TTC549 (cell line): ENCODE results near the gene IGF2BP2.
"Not testable (repeated sequence)": the region's sequence is repeated elsewhere in the genome, so short reads cannot be mapped to it uniquely, and the experiment has no call there.

Source experiments
- FAIRE-seq: peaks from 2 replicates; lab custom pipeline; 2012; peaks lifted over from hg19 to GRCh38; lab: Jason Lieb, UNC

Gene IGF2BP2

DNA sequence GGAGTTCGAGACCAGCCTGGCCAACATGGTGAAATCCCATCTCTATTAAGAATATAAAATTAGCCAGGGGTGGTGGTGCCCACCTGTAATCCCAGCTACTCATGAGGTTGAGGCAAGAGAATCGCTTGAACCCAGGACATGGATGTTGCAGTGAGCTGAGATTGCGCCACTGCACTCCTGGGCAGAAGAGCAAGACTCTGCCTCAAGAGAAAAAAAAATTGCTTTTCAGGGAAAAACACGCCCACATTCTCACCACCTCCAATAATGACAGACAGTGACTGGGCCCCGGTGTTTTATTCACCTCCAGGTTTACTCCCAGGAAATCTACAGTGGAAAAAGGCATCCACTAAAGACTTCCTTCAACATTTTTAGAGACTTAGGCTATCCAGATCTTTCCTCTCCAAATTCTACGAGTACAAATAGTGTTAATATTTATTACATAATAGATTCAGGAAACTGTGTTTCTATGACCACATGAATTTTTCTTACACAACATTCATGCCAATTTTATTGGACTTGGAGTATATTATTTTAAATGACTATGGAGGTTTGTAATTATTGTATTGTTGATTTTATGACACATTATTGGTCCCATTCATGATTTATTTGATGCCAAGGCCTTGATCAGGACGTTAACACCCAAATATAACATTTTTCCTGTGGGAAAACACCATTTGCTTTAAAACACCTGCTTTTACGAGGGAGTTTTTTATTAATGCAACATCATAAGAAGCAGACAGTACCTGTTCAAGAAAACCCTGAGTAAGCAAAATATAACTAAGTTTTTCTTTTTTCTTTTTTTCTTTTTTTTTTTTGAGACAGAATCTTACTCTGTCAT lies 26.6 kb downstream of the IGF2BP2 start:
- no peak for FAIRE-seq

DNA sequence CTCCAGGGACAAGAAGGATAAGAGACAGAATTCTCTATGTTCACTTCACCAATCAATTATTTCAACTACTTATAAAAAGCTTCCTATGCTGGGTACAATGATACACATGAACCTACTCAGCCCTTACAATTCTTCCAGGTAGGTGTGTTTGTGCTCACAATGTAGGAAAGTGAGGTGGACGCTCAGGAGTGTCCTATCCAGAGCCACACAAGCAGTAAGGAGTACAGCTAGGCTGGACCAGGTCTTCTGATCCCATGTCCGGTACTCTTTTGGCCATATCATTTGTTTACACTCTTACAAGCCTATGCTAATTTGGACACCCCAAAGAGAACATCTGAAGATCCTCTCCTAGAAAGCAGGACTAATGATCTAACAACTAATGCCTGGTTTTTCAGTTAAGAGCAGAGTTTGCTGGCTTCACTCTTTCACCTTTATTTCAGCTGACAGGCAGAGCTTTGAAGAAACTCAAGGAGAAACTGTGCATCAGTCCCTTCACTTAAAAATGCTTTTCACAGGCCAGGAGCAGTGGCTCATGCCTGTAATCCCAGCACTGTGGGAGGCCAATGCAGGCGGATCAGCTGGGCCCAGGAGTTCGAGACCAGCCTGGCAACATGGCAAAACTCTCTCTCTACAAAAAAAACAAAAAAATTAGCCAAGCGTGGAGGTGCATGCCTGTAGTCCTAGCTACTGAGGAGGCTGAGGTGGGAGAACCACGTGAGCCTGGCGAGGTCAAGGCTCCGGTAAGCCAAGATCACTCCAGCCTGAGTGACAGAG lies 27.5 kb downstream of the IGF2BP2 start:
- no peak for FAIRE-seq

DNA sequence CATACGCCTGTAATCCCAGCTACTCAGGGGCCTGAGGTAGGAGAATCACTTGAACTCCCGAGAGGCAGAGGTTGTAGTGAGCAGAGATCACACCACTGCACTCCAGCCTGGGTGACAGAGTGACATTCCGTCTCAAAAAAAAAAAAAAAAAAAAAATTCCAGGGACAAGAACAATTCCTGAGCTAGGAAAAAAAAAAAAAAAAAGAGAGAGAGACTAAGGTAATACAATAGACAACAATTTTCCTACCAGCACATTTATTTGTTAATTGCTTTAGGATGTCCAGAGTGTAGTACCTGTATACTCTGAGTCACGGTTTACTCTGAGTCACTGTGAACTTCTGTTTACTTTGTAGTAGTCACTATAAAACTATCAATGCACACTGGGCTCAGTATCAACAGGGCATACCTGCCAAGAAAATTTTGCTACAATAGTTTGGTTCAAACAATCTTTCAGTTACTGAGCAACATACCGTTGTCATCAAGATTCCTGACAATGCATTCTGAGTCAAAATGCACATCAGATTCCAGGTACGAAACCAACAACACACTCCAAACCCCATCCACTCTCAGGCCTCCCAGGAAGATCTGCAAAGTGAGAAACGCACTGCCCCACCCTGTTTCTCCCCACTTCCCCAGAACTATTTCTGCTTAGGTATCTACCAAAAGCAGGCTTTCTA lies 28.3 kb downstream of the IGF2BP2 start:
- FAIRE-seq = no peak

DNA sequence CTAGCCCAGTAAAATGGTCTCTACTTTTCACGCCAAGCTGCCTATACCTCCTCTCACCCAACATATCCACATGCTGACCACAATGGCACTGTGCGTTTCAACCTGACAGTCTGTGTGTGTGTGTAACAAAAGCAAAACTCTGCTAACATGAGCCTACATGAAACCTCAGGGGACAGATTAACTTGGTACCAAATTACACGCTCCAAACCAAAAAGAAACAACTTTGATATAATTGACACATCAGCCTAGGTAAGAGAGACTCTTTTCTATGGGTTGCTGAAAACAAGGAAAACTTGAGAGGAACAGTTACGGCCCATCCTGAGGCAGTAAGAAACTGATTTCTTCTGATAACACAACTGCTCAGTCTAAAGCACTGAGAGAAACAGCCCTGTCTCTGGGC lies 31.5 kb downstream of the IGF2BP2 start:
- no peak for FAIRE-seq

DNA sequence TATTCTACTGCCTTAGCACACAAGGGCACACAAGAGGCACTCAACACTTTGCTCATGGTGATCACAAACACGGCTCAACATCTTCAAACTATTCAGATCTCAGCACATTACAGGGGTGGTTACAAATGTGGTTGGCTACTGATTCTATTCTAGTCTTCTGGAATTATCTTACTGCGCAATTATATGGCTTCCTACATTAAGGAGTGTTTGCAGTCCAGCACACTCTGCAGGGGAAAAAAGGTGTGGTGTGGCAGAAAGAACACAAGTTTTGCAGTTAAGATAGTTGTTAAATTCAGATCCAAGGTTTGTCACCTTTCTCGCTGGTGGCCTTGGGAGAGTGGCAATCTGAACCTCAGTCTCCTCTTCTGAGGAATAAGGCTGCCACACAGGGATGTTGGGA lies 31.9 kb downstream of the IGF2BP2 start:
- no peak for FAIRE-seq

DNA sequence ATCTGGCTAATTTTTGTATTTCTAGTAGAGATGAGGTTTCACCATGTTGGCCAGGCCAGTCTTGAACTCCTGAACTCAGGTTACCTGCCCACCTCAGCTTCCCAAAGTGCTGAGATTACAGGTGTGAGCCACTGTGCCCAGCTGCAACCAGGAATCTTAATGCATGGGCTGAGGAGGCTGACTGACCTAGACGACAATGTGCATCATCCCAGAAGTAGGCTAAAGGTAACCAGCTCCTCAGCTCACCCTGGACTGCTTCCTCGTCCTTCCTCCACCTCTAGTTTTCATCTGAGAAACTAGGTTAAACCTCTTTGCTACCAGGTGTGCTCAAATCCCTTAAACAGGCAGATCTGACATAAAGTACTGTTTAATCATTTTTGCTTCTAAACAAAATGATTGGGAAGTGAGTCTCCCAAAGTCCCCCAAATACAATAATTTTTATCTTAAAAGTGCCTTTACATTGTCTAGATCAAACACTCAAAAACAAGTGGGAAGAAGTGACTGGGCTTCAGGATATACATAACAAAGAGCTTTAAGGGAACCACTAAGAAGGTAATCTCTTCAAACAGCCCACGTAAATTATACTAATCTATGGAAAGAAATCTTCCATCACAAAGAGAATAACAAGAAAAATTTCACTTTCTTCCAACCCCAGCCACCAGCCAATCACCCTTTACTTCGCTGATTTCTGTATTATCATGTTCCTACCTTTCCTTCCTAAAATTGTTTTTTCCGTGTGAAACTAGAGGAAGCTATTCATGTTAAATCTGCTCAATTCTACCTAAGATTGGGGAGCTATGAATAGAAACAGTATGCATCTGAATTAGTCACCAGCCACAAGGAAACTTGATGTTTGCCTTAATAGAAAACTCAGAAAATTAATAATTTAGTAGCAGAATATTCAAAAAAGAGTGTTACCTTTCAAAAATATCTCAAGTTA lies 34.7 kb downstream of the IGF2BP2 start:
- no peak for FAIRE-seq

DNA sequence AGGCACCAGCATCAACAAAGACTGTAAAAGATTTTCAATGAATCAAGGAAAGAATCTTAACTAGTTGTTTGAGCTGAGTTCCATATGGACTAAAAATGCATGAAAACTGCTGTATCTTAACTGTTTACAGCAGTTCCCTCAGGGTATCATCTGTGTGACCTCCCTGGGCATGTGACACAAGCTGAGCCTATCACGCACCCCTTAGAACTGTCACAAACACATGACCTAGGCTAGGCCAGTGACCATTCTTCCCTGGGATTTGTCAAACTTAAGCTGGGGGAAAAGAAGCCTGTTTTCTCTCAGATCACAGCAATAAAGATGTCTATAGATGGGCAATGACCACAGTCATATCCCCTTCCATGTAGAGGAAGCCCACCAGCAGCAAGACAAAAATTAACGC lies 35.7 kb downstream of the IGF2BP2 start:
- FAIRE-seq = no peak

DNA sequence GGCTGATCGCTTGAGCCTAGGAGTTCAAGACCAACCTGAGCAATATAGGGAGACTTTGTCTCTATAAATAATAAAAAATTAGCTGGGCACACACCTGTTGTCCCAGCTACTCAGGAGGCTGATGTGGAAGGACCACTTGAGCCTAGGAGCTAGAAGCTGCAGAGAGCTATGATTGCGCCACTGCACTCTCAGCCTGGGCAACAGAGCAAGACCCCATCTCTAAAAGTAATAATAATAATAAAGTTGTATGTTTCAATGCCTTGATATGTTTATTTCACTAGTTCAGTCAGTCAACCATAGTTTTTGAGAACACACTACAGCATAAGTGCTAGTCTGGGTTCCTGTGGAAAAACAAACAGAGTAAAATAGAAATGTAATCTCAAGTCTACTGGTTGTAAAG lies 36.5 kb downstream of the IGF2BP2 start:
- no peak for FAIRE-seq

DNA sequence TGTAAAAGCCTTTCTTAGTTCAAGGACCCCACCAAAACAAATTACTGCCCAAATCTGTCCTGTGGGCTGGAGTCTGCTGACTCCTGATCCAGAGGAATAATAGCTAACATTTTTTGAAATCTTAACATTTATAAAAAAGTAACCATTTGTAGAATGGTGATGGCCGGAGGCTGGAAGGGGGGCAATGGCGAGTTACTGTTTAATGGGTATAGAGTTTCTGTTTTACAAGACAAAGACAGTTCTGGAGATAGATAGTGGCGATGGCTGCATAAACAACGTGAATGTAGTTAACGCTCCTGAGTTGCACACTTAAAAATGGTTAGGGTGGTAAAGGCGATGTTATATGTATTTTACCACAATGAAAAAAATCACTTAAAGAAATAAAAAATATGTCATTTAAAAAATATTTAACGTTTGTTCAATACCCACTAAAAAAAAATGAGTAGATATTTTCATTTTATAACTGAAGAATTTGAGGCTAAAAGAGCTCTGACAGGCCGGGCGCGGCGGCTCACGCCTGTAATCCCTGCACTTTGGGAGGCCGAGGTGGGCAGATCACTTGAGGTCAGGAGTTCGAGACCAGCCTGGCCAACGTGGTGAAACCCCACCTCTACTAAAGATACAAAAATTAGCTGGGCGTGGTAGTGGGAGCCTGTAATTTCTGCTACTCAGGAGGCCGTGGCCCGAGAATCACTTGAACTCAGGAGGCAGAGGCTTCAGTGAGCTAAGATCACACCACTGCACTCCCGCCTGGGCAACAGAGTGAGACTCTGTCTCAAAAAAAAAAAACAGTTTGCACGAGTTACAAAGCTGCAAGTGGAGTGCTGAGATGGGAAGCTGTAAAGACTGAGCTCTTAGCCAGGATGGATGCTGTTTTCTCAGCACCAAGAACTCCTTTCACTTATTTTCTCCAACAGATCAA lies 37.6 kb downstream of the IGF2BP2 start:
- FAIRE-seq = no peak

DNA sequence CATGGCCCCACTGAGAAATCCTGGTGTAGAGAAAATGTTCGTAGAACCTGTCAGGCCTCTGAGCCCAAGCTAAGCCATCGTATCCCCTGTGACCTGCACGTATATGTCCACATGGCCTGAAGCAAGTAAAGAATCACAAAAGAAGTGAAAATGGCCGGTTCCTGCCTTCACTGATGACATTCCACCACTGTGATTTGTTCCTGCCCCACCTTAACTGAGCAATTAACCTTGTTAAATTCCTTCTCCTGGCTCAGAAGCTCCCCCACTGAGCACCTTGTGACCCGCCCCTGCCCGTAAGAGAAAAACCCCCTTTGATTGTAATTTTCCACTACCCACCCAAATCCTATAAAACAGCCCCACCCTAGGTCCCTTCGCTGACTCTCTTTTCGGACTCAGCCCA lies 38.6 kb downstream of the IGF2BP2 start:
- not testable (repeated sequence) for FAIRE-seq

DNA sequence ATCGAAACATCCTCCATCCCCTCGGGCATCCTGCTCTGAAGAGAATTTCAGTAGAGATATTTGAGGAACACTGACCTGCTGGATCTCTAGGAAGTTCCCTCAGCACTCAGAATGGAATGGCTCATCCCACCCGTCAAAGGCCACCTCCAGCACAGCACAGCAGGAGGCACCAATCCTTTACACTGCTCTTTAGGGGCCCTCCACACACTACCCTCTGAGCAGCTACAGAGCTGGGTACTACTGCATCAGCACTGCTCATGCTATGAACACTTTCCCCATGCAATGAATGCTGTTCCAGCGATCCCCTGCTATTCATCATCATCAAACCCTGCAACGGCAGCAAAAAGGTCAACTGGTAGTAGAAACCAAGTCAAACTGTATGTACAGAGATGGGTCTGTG lies 40.5 kb downstream of the IGF2BP2 start:
- no peak for FAIRE-seq

DNA sequence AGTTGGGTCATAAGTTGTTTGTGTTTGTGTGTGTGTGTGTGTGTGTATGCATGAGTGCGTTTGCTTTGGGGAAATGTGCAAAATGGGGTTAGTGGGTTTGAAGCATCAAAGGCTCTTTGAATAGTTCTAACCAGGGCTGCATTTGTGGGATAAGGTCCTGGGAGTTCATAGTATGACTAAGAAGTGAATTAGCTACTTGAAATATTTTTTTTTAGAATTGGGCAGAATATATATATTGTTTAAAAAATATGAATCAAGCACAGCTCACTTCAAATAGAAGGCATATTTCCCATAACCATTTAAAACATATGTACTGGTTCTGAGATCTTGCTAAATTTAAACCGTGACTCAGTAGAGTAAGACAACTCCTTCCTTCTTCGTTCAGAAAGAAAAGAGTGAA lies 43.1 kb downstream of the IGF2BP2 start:
- FAIRE-seq = no peak

DNA sequence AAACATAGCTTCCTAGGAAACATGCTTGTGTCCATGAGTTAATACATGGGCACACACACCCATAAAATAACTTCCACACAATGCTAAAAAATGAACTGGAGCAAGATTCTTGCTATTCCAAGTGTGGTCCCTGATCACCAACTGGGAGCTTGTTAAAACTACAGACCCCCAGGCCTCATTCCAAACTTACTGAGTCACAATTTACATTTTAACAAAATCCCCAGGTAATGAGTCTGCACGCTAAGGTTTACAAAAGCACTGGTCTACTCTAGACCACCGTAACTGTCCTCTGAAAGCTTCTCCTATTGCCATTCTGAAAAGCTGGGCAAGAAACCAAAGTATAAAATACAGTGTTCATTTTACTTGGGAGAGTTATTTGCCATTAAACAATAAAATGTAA lies 45.4 kb downstream of the IGF2BP2 start:
- no peak for FAIRE-seq

DNA sequence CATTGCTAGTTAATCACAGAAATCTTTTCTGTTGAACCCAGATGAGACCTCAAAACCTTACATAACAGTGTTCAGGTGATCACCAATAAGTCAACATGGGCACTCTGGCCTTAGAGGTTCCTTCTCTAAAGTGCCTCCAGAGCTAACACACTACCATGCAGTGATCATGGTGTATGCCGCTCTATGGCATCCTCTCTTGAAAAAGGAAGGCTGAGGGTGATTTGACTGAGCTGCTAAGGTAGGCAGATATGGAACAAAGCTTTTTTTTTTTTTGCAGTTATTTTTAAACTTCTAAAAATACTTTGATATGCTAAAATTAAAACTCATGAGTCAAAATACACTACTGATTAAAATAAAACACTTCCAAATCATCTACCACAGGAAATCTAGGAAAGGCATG lies 46.0 kb downstream of the IGF2BP2 start:
- FAIRE-seq = no peak

DNA sequence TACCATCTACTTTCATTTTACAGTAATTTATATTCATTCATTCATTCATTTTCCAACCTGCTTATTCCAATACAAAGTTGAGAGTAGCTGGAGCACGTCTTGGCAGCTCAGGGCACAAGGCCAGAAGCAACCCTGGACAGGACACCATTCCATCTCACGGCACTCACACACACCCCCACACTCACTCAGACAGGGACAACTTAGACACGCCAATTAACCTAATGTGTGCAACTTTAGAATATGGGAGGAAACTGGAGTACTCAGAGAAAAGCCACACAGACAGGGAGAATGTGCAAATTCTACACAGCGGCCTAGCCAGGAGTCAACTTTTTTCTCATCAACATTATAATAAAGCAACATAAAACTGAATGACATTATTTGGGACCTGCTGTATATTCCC lies 46.7 kb downstream of the IGF2BP2 start:
- FAIRE-seq = no peak

DNA sequence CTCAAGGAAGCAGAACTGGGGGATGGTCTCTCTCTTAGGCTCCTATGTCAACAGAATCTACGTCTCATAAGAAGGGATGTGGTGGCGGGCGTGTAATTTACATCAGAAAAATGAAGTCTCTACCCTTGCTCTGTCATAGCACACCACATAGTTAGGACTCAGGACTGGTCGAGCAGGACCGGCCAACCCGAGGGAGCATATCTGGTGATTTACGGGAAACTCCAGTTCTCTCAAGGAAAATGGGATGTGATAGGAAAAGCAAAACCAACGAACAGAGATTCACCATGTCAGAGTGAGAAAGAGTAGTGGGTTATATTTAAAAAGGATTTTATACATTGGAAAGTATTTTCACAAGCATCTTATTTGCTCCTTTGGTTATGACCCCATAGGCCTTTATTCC lies 54.7 kb downstream of the IGF2BP2 start:
- FAIRE-seq = no peak

DNA sequence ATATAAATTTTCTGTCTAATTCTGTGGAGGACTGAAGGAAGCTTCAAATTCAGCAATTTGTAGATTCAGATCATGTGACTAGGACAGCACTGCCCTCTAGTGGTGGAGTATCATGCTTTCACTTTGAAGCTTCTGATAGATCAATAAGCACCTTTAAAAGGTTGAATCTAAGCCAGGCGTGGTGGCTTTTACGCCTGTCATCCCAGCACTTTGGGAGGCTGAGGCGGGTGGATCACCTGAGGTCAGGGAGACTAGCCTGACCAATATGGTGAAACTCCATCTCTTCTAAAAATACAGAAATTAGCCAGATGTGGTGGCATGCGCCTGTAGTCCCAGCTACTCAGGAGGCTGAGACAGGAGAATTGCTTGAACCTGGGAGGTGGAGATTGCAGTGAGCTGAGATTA lies 56.3 kb downstream of the IGF2BP2 start:
- FAIRE-seq = peak; percentile 9

DNA sequence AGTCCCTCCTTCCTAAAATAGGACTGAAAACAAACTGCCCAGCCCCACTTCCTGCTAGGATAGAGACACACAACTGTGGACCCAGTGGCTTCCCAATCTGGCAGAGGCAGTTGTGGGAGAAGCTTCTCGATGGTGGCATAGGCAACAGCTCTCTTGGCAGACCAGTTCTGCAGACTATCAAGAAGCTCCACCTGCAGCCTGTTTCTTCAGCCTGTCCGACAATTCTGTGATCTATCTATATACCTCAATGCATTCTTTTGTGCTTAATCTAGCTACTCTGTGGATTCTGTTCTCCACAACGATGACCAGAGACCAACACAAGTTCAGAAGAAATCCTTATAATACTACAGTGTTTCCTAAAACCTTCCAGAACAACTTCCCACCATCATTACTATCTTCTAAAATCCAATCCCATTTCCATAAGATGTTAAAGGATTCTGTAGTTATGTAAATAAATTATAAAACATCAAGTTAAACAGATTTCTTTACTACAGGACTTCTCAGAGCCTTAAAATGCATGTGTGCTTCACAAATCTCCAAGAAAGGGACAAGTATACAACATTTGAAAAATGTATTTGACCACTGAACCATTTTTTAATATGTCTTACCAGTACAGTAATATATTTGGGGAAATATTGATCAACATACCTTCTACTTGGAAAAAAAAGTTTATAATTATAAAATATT lies 57.7 kb downstream of the IGF2BP2 start:
- FAIRE-seq = no peak

DNA sequence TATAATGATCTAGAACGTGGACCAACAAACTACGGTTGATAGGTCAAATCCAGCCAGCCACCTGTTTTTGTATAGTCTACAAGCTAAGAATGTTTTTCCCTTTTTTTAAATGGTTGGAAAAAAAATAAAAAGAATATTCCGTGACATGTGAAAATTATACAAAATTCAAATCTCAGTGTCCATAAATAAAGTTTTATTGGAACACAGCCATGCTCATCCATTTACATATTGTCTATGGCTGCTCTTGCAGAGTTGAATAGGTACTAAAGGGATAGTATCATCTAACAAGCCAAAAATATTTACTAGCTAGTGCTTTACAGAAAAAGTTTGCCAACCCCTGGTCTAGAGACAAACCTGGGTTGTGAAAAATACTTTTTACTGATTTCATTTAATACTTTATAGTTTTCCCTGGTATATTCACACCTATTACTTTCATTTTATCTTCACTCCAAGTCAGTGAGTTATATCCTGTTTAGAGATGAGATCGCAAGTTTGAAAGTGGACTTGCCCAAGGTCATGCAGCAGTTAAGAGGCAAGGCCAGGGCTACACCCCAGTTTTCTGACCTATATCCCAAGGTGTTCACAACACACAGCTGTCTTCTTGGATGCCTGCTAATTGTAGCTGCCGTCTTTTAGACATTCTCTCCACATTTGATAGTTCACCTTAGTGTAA lies 58.4 kb downstream of the IGF2BP2 start:
- no peak for FAIRE-seq

DNA sequence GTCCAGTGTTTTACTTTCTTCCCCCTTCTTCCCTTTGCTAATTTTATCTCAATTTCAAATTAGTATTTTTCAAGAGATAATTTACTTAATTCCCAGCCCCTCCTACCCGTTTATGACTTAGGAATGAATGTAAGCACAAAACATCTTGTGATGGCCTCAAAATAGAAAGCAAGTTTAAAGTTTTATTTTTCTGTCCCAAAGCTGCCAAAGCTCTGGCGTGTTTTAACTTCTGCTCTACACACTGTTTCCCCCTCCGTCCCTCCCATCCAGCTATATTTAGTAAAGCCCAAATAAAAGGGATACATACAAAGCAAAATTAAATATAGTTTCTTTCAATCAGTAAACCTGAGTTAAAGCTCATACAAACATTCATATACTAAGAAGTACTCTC lies 59.9 kb downstream of the IGF2BP2 start:
- no peak for FAIRE-seq
